ENCODE measurements around the gene CTDP1. TPM values are rescaled to one million over a fixed set of nuclear protein-coding genes. Genes with fewer than 3 reads are reported as not detected.
A peak's percentile ranks its signal among the peaks of the same experiment; 100 is the strongest.

The CTDP1 gene
- total and polyA plus RNA-seq, 2 experiments from 2014 or later: 23.3 to 30.2 TPM

DNA sequence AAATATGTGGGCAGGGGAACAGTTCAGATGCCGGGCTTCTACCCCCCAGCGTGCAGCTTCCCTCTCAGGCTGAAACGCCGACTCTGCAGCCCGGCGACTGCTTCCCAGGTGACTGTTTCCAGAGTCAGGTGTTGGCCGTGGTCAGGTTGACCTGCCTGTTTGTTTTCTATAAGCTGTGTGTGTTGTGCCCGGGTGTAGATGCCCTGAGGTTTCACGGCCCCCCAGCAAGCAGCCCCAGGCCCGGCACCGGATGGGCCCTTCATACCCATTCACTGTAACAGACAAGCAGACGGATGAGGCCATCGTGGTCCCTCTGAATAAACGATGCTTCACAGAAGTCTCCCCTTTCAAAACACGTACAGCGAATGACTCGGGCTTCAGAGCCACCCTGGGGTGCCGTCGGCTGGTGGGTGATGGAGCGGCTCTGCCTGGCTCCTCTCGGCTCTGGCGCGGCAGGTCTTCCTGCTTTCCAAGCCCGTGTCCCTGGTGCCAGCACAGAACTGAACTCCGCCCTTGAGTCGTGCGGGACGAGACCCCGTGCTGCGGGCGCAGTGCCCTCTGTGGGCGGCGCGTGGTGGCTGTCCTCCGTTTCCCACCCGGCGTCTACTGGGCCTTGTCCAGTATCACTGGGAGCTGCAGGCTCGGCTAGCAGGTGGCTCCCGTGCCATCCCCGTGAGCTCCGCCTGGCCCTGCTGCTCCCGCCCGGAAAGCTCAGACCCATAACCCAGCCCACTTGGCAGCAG, 103.1 kb downstream of the CTDP1 start:
- no peak overlapping the region for H3K27ac ChIP-seq
- no peaks in the 10 kb centered on the region for H3K4me1 ChIP-seq (ENCODE audit: low read depth)
- TF ChIP-seq, protein P1, sequence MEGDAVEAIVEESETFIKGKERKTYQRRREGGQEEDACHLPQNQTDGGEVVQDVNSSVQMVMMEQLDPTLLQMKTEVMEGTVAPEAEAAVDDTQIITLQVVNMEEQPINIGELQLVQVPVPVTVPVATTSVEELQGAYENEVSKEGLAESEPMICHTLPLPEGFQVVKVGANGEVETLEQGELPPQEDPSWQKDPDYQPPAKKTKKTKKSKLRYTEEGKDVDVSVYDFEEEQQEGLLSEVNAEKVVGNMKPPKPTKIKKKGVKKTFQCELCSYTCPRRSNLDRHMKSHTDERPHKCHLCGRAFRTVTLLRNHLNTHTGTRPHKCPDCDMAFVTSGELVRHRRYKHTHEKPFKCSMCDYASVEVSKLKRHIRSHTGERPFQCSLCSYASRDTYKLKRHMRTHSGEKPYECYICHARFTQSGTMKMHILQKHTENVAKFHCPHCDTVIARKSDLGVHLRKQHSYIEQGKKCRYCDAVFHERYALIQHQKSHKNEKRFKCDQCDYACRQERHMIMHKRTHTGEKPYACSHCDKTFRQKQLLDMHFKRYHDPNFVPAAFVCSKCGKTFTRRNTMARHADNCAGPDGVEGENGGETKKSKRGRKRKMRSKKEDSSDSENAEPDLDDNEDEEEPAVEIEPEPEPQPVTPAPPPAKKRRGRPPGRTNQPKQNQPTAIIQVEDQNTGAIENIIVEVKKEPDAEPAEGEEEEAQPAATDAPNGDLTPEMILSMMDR (IDR thresholded peaks at IDR 0.05; ENCODE audit: low read depth, low read length): no peak
- DNase-seq (ENCODE audit: low read depth in 1 of 2, low spot score in 1 of 2): no peak
- H3K36me3 ChIP-seq: no peaks in the 10 kb centered on the region
- H3K9me3 ChIP-seq (ENCODE audit: low read depth): no peaks in the 10 kb centered on the region
- H3K27me3 ChIP-seq: peaks cover 38% of the 10 kb centered on the region
- no peak overlapping the region for H3K4me3 ChIP-seq

DNA sequence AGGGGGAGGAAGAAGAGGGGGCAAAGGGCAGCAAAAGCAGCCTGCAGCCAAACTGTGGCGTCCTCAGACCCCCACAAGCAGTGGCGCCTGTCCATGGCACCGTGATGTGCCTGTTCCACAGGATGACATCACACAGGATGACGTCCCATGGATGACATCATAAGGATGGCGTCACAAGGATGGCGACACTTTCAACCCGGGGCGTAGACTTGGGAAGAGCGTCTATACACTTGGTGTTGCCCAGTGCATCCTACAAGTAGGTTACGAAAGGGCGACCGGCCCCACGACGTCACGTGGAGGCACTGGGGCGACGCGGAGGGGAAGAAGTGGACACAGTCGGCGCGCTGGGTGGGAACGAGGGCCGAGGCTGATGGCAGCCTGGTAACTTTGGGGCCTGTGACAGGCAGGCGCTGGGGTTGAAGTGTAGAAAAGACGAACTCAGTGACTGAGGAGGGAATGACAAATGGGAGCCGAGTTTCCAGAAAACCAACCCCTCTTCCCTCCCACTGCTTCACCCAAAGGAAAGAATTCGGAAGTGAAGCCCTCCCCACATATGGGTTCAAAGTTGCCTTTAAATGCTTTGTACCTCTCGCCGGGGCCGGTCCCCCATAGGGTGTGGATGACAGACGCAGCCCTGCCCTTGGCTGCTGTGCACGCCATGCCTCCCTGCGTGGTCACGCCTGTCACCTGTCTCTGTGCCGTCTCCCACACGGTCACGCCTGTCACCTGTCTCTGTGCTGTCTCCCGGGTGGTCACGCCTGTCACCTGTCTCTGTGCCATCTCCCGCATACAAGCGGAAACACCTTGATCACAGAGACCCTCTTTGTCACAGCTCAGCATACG, 104.7 kb downstream of the CTDP1 start:
- no peak for DNase-seq (ENCODE audit: low read depth in 1 of 2, low spot score in 1 of 2)
- peaks cover 53% of the 10 kb centered on the region for H3K27me3 ChIP-seq
- TF ChIP-seq, protein P1 (IDR thresholded peaks at IDR 0.05; ENCODE audit: low read depth, low read length): no peak

DNA sequence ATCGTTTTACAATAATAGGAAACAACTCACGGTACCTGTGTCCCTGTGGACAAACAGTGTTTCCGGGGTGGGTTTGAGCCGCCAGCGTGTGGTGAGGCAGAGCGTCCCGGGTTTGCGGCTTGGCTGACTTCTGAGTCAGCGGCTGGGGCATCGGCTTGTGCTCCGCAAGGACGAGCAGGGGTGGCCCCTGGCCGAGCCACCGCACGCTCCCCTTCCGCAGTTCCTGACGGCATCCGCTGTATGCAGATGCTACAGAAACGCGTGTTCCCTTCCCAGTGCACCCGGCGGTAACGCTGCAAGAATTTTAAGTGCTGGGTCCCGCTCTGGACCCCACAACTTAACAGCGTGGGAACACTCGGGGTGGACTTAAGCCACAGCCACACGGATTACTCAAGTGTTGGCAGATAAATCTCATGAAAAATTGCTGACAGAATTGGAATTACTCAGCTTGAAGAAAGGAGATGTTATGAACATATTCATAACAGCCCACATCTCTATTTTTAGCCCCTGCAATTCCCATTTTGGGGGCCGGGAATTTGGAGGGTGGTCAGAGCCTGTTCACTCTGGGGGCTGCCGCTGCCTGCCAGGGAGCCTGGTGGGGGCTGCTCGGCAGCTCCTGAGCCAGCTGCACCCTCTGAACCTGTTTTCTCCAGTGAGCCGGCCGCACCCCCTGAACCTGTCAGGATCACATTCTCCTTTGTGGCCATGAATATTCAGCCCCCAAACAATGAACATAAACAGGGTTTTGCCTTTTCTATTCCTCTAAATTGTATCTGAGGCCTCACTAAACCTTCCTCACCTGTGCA, 105.6 kb downstream of the CTDP1 start:
- no peak overlapping the region for H3K4me3 ChIP-seq
- H3K27me3 ChIP-seq: peaks cover 62% of the 10 kb centered on the region
- DNase-seq (ENCODE audit: low read depth in 1 of 2, low spot score in 1 of 2): peak in 1 of 2 donors; percentile 30

More for the DNA sequence above, 104.7 kb downstream of the CTDP1 start:
- Histone ChIP-seq H3K27ac (no peak overlapping the region), H3K4me1 (ENCODE audit: low read depth) (no peaks in the 10 kb centered on the region), H3K36me3 (no peaks in the 10 kb centered on the region), H3K4me3 (no peak overlapping the region), H3K9me3 (ENCODE audit: low read depth) (no peaks in the 10 kb centered on the region)

DNA sequence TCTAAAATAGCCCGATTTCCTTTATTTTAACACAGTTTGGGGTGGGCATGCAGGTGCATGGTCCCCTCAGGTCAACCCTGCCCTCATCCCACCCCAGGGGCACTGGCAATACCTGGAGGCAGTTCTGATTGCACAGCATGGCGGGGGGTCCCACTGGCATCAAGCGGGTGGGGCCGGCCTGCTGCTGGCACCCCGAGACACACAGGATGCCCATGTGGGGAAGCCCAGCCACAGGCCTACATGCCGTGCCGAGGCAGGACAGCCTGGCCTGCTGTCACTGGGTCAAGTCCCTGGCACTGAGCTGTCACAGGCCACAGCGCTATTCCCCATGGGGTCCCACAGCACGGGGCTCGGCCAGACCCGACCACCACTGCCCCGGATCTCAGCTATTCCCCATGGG, 106.2 kb downstream of the CTDP1 start:
- H3K27me3 ChIP-seq: peaks cover 69% of the 10 kb centered on the region

More for the DNA sequence above, 105.6 kb downstream of the CTDP1 start:
- Histone ChIP-seq H3K4me1 (ENCODE audit: low read depth) (no peaks in the 10 kb centered on the region), H3K36me3 (no peaks in the 10 kb centered on the region), H3K9me3 (ENCODE audit: low read depth) (no peaks in the 10 kb centered on the region), H3K27ac (no peak overlapping the region)
- TF ChIP-seq, protein P1 (IDR thresholded peaks at IDR 0.05; ENCODE audit: low read depth, low read length): no peak

DNA sequence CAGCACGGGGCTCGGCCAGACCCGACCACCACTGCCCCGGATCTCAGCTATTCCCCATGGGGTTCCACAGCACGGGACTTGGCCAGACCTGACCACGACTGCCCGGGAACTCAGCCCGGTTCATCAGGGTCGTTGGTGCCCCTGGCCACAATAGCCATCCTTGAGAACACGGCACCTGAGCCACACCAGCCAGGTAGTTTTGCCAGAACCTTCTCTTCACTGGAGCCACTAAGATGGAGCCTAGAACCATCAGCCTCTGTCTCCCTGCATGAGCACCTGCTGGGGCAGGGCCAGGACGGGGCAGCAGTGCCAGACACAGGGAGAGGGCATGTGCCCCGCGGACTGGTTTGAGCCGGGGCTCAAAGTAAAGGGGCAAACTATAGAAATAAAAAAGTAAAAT, 106.7 kb downstream of the CTDP1 start:
- TF ChIP-seq, protein P1 (IDR thresholded peaks at IDR 0.05; ENCODE audit: low read depth, low read length): no peak
- H3K9me3 ChIP-seq (ENCODE audit: low read depth): no peaks in the 10 kb centered on the region
- no peaks in the 10 kb centered on the region for H3K36me3 ChIP-seq
- H3K27ac ChIP-seq: no peak overlapping the region
- H3K4me1 ChIP-seq (ENCODE audit: low read depth): no peaks in the 10 kb centered on the region
- H3K4me3 ChIP-seq: no peak overlapping the region
- peaks cover 73% of the 10 kb centered on the region for H3K27me3 ChIP-seq
- no peak for DNase-seq (ENCODE audit: low read depth in 1 of 2, low spot score in 1 of 2)

More for the DNA sequence above, 106.2 kb downstream of the CTDP1 start:
- H3K36me3 ChIP-seq: no peaks in the 10 kb centered on the region
- no peak for DNase-seq (ENCODE audit: low read depth in 1 of 2, low spot score in 1 of 2)
- H3K4me3 ChIP-seq: no peak overlapping the region
- no peaks in the 10 kb centered on the region for H3K9me3 ChIP-seq (ENCODE audit: low read depth)
- no peak overlapping the region for H3K27ac ChIP-seq
- H3K4me1 ChIP-seq (ENCODE audit: low read depth): no peaks in the 10 kb centered on the region
- TF ChIP-seq, protein P1 (IDR thresholded peaks at IDR 0.05; ENCODE audit: low read depth, low read length): no peak
